Stomach (tissue), 9 donors: ENCODE data around the gene SPINDOC. TPM values are rescaled to one million over a fixed set of nuclear protein-coding genes. Genes with fewer than 3 reads are reported as not detected.
A peak's percentile ranks its signal among the peaks of the same experiment; 100 is the strongest.
"Not testable (repeated sequence)": the region's sequence is repeated elsewhere in the genome, so short reads cannot be mapped to it uniquely, and the experiment has no call there.

Source experiments
- DNase-seq, 2 donors: peaks; one replicate each; pipeline versions ENCODE4 v3.0.0 to v3.0.0-alpha.2; 2013 to 2019
- H3K27ac ChIP-seq, 5 donors: fragments of 200-600 bp in 4 of 5; sonication (generic) in 4 of 5; one replicate each; pipeline ENCODE4 v1.5.1; 2013 to 2019; ENCODE audit warnings: mild to moderate bottlenecking in 1 of 5, moderate library complexity in 1 of 5
- H3K27me3 ChIP-seq, 3 donors: fragments of 200-600 bp; sonication (generic); one replicate each; pipeline ENCODE4 v1.5.1; 2017 to 2019; ENCODE audit warnings: mixed run types in 1 of 3
- H3K36me3 ChIP-seq, 4 donors: fragments of 200-600 bp; sonication (generic); 1 replicate in 3 of 4; 2 replicates in 1 of 4; pipeline ENCODE4 v1.5.1; 2016 to 2019
- H3K4me1 ChIP-seq, 4 donors: fragments of 200-600 bp; sonication (generic); one replicate each; pipeline ENCODE4 v1.5.1; 2016 to 2019
- H3K4me3 ChIP-seq, 4 donors: fragments of 200-600 bp; sonication (generic) in 3 of 4; one replicate each; pipeline ENCODE4 v1.5.1; 2016 to 2019; ENCODE audit warnings: mild to moderate bottlenecking in 1 of 4
- H3K9me3 ChIP-seq, 4 donors: fragments of 200-600 bp; sonication (generic); one replicate each; pipeline ENCODE4 v1.5.1; 2016 to 2019
- EP300 ChIP-seq: sonication (generic); formaldehyde crosslinking; IDR thresholded peaks from one replicate; pipeline ENCODE4 v1.6.1; 2017; ENCODE audit warnings: antibody characterized with exemption
- POLR2A ChIP-seq, 4 donors: fragments of 450-650 bp; IDR thresholded peaks; one replicate each; pipeline ENCODE4 v1.6.1; 2016; ENCODE audit warnings: antibody characterized with exemption in 4 of 4, control low read depth in 2 of 4, mild to moderate bottlenecking in 1 of 4, moderate library complexity in 1 of 4
- POLR2AphosphoS5 ChIP-seq, 3 donors: sonication (generic); formaldehyde crosslinking; IDR thresholded peaks; one replicate each; pipeline ENCODE4 v1.6.1; 2016; ENCODE audit warnings: antibody characterized with exemption in 3 of 3
- WGBS, 5 donors: extraction: QIAGEN DNeasy Blood & Tissue Kit in 3 of 5; methylation state at CpG; one replicate each; pipeline versions ENCODE4 v1.1.5 to v1.1.7; 2013 to 2018; 5-methylcytosine and 5-hydroxymethylcytosine counted together
- intact Hi-C: fragments of 100-400 bp; cut with DNase I; formaldehyde crosslinking; loops from one replicate; pipeline ENCODE4 v1.15.1; 2023; ENCODE audit warnings: low total_unique reads
- polyA plus RNA-seq, 3 donors: library from polyadenylated mRNA; stranded (reverse); fragments of 200-250 nt; gene quantifications; one replicate each; pipeline ENCODE4 v1.2.3, GENCODE V29; 2013
- total RNA-seq, 5 donors: library from RNA; depleted of rRNA; stranded (reverse); fragments of >200 nt; gene quantifications; one replicate each; pipeline versions ENCODE4 v1.1.0 to v1.2.3, GENCODE V29; 2014 to 2016
- TF ChIP-seq, protein P1 (sequence below), 7 experiments: fragments of 450-650 bp in 4 of 7; fragments of 200-600 bp in 3 of 7; sonication (generic) in 3 of 7; IDR thresholded peaks; one replicate each; pipeline ENCODE4 v1.5.1; 2016 to 2019; ENCODE audit warnings: antibody characterized with exemption in 7 of 7, control low read depth in 2 of 7, mild to moderate bottlenecking in 1 of 7
- donor health status: healthy with polysubstance abuse.
- donor health status: Bipolar disorder and iron deficiency.
- donor health status: healthy.

The SPINDOC gene
- total and polyA plus RNA-seq, 8 donors: 0.45 to 13.6 (median 5.7) TPM

DNA sequence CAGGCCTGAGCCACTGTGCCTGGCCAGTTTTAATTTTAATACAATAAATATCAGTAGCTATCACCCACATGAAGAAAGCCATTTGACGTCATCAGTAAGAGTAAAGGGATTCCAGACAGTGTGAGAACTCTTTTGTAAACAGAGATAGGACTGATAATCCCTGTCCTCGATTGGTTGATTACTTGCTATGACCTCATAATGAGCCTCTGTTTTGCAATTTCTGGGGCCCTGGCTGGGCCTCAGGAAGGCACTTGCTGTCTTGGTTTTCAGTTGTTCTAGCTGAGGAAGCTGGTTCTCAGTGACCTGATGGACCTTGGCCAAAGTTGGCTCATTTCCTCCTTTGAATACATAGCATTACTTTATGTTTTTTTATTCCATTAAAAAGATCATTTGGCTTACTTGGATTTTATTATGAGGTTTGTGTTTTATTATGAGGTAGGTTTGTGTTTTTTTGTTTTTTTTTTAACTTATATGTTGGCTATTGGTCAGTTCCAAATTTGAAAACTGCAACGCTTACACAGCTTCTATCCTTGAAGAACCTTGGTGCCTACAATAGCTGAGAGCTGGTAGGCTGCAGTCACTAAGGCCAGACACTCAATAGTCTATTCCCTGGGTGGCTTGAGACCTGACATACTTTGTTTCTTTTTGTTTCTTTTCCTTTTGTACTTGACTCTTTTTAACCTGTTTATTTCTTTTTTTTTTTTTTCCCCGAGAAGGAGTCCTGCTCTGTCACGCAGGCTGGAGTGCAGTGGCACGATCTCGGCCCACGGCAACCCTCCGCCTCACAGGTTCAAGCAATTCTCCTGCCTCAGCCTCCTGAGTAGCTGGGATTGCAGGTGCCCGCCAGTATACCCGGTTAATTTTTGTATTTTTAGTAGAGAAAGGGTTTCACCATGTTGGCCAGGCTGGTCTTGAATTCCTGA is 45.6 kb downstream of the SPINDOC start:
- H3K27me3 ChIP-seq: no peaks in the 10 kb centered on the region
- DNase-seq: peak; percentile 43 to 61
- intact Hi-C loops: no loop called here
- peaks cover 0 to 21% (median 16%) of the 10 kb centered on the region in 4 donors for H3K36me3 ChIP-seq
- peaks cover 21 to 69% (median 48%) of the 10 kb centered on the region in 4 donors for H3K4me1 ChIP-seq
- WGBS, 5 donors: 77 to 80% (median 79%) methylated on average over 11 of the region's 11 CpGs
- no peak overlapping the region for H3K4me3 ChIP-seq
- TF ChIP-seq, protein P1, sequence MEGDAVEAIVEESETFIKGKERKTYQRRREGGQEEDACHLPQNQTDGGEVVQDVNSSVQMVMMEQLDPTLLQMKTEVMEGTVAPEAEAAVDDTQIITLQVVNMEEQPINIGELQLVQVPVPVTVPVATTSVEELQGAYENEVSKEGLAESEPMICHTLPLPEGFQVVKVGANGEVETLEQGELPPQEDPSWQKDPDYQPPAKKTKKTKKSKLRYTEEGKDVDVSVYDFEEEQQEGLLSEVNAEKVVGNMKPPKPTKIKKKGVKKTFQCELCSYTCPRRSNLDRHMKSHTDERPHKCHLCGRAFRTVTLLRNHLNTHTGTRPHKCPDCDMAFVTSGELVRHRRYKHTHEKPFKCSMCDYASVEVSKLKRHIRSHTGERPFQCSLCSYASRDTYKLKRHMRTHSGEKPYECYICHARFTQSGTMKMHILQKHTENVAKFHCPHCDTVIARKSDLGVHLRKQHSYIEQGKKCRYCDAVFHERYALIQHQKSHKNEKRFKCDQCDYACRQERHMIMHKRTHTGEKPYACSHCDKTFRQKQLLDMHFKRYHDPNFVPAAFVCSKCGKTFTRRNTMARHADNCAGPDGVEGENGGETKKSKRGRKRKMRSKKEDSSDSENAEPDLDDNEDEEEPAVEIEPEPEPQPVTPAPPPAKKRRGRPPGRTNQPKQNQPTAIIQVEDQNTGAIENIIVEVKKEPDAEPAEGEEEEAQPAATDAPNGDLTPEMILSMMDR (IDR thresholded peaks at IDR 0.05): no peak
- TF ChIP-seq EP300 (no peak), POLR2AphosphoS5 (IDR thresholded peaks at IDR 0.05) (no peak), POLR2A (IDR thresholded peaks at IDR 0.05) (no peak)
- H3K27ac ChIP-seq: peak overlapping the region in 4 of 5 donors; percentile 26 to 66 (median 54)
- no peaks in the 10 kb centered on the region for H3K9me3 ChIP-seq

DNA sequence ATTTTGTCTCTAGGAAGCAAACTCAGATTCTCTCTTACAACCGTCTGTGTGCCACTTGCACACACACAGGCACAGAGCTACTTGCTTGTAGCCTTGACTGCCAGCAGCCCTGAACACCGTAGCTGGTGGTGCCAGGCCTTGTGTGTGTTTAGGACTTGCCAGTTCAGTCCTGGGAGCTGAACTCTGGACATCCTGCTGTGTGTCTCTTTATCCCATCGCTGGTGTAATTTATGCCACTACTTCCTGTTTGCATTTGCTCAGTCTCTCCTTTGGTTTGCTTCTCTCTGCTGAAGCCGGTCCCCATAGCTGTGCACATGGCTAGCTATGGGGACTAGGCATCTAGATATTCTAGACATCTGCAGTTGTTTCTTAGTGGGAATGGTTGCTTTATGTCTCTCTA is 49.7 kb downstream of the SPINDOC start:
- Histone ChIP-seq H3K36me3 (peaks cover 0 to 17% (median 14%) of the 10 kb centered on the region in 4 donors), H3K27me3 (no peaks in the 10 kb centered on the region), H3K4me3 (no peak overlapping the region), H3K27ac (peak overlapping the region; percentile 28 to 69 (median 61)), H3K9me3 (no peaks in the 10 kb centered on the region), H3K4me1 (peaks cover 39 to 79% (median 69%) of the 10 kb centered on the region in 4 donors)
- 10 to 26% (median 19%) methylated on average over 4 of the region's 4 CpGs for WGBS, 5 donors
- intact Hi-C loops: no loop called here
- peak; percentile 64 to 84 for DNase-seq
- TF ChIP-seq, protein P1 (IDR thresholded peaks at IDR 0.05): no peak
- peak in 2 of 3 donors; percentile 35 to 71 for TF ChIP-seq POLR2AphosphoS5 (IDR thresholded peaks at IDR 0.05)

DNA sequence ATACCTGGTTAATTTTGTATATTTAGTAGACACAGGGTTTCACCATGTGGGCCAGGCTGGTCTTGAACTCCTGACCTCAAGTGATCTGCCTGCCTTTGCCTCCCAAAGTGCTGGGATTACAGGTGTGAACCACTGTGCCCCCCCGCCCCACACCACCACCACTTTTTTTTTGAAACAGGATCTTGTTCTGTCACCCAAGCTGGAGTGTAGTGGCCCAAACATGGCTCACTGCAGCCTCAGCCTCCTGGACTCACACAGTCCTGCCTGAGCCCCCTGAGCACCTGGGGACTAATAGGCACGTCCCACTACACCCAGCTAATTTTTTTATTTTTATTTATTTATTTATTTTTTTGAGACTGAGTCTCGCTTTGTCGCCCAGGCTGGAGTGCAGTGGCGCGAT is 50.4 kb downstream of the SPINDOC start:
- DNase-seq, H3K9me3 ChIP-seq, intact Hi-C loops, H3K27me3 ChIP-seq, H3K4me3 ChIP-seq: not testable (repeated sequence)
- WGBS, 5 donors: 89 to 95% (median 92%) methylated on average over 6 of the region's 6 CpGs
- Histone ChIP-seq H3K36me3 (peaks cover 0 to 17% (median 14%) of the 10 kb centered on the region in 4 donors), H3K4me1 (peaks cover 39 to 79% (median 69%) of the 10 kb centered on the region in 4 donors), H3K27ac (peak overlapping the region in 4 of 5 donors; percentile 25 to 69 (median 64))

DNA sequence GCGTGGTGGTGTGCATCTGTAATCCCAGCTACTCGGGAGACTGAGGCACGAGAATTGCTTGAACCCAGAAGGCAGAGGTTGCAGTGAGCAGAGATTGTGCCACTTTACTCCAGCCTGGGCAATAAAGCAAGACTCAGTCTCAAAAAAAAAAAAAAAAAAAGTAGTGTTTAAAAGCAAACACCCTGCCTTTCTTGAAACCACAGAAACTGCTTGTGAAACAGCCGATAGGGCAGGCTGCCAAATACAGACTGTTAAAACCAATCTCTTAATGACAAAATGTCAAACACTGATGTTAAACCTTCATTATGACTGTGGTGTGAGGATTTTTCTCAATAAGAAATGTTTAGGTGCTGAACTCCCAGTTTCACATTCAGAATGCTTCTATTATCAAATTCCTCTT is 53.0 kb downstream of the SPINDOC start:
- H3K9me3 ChIP-seq: no peaks in the 10 kb centered on the region
- 9 to 34% (median 26%) methylated on average over 4 of the region's 4 CpGs for WGBS, 5 donors
- H3K36me3 ChIP-seq: peaks cover 0 to 13% (median 7%) of the 10 kb centered on the region in 4 donors
- no peaks in the 10 kb centered on the region for H3K27me3 ChIP-seq
- DNase-seq: peak; percentile 89 to 91
- no peak overlapping the region for H3K4me3 ChIP-seq
- peaks cover 60 to 93% (median 88%) of the 10 kb centered on the region in 4 donors for H3K4me1 ChIP-seq
- TF ChIP-seq, protein P1 (IDR thresholded peaks at IDR 0.05): no peak
- TF ChIP-seq POLR2A (IDR thresholded peaks at IDR 0.05): no peak
- peak in 1 of 3 donors; percentile 50 for TF ChIP-seq POLR2AphosphoS5 (IDR thresholded peaks at IDR 0.05)
- peak overlapping the region; percentile 2 to 59 (median 32) for H3K27ac ChIP-seq
- intact Hi-C loops: no loop called here
